ENCODE data around the gene HP1BP3.
A peak's percentile ranks its signal among the peaks of the same experiment; 100 is the strongest.

HP1BP3 gene

DNA sequence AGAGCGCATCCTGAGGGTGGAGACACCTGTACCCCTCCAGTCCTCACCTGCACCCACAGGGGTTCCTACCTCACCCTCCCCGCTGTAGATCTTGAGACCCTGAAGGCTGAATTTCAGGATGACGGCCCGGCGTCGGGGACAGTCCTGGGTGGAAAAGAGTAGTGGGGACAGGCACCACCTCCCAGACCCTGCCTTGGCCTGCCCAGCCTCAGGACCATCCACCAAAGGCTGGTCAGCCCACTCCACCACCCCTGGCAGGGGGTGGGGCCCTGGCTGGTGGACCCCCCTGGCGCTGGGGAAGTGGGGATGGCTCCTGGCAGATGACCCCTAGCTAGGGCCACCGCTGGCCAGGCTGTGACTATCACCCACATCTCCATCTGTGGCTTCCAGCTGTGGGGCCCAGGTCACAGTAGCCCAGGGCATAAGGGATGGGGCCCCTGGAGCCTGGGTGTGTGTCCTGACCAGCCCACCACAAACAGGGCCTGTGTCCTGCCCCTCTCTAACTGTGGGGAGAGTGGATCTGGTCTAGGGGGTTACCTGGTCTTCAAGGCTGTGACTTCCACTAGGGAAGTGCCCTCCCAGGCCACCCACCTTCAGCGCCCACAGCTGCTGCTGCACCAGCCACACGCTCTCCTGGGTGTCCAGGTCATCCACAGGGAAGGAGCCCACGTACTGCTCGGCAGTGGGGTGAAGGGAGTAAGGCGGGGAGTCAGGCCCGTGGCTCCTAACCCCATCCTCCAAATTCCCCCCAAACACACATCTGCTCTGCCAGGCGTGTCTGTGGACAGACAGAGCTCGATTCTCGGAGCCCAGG is 60.0 kb downstream of the HP1BP3 start:
- Histone ChIP-seq H3K27me3 (ENCODE audit: control insufficient read depth, insufficient read depth, low read length) (peaks cover 29% of the 10 kb centered on the region), H3K4me3 (ENCODE audit: low read depth, low read length) (0 out of 2 replicates have a peak overlapping the region, but pooled peaks have one; percentile 14), H3K9me3 (ENCODE audit: control insufficient read depth, insufficient read depth, low read length) (no peaks in the 10 kb centered on the region), H3K9ac (ENCODE audit: low read depth, low read length) (0 out of 2 replicates have a peak overlapping the region, but pooled peaks have one; percentile 21), H3K27ac (ENCODE audit: low read depth, low read length) (no peak overlapping the region), H3K4me1 (ENCODE audit: control insufficient read depth, insufficient read depth, low read length) (peaks cover 24% of the 10 kb centered on the region), H3K36me3 (ENCODE audit: control insufficient read depth, insufficient read depth, low read length) (no peaks in the 10 kb centered on the region)

DNA sequence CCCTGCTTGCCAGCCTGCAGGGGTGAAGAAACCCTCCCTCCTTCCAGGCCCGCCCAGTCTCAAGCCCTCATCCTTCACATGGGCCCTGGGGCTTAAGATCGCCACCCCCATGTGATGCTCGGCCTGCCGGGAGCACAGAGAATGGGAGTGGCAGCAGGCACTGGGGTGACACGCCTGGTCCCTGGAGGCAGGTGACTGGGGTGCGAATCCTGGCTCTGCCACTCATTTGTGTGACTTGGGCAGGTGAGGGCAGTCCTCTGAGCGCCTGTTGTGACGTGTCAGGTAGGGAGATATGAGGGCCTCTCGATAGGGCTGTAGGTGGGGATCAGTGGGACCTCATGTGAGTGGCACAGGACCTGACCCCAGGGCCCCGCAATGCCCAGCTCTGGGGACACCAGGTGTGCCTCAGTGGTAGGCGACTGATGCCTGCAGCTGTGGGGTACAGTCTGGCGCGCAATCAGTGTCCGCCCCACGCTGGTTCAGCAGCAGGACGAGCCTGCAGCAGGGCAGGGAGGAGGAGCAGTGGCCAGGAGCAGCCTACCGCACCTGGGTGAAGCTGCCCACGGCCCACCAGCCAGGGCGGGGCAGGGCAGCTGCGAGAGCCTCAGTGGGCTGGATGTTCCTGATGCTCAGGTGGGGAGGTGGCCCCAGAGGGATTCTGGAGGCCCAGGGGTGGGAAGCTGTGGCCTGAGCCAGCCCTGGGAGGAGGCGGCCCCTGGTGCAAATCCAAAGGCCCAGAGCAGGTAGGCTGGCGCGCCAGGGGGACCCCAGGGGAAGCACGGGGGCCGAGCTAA is 60.8 kb downstream of the HP1BP3 start:
- Histone ChIP-seq H3K9me3 (ENCODE audit: control insufficient read depth, insufficient read depth, low read length) (no peaks in the 10 kb centered on the region), H3K36me3 (ENCODE audit: control insufficient read depth, insufficient read depth, low read length) (no peaks in the 10 kb centered on the region), H3K4me3 (ENCODE audit: low read depth, low read length) (no peak overlapping the region), H3K27me3 (ENCODE audit: control insufficient read depth, insufficient read depth, low read length) (peaks cover 24% of the 10 kb centered on the region), H3K9ac (ENCODE audit: low read depth, low read length) (no peak overlapping the region), H3K4me1 (ENCODE audit: control insufficient read depth, insufficient read depth, low read length) (peaks cover 24% of the 10 kb centered on the region), H3K27ac (ENCODE audit: low read depth, low read length) (no peak overlapping the region)

- Histone ChIP-seq H3K9me3 (ENCODE audit: control insufficient read depth, insufficient read depth, low read length) (no peaks in the 10 kb centered on the region), H3K4me3 (ENCODE audit: low read depth, low read length) (no peak overlapping the region), H3K4me1 (ENCODE audit: control insufficient read depth, insufficient read depth, low read length) (peaks cover 24% of the 10 kb centered on the region), H3K27ac (ENCODE audit: low read depth, low read length) (no peak overlapping the region), H3K9ac (ENCODE audit: low read depth, low read length) (no peak overlapping the region), H3K27me3 (ENCODE audit: control insufficient read depth, insufficient read depth, low read length) (peaks cover 15% of the 10 kb centered on the region), H3K36me3 (ENCODE audit: control insufficient read depth, insufficient read depth, low read length) (no peaks in the 10 kb centered on the region)
These were observed 61.7 kb downstream of the HP1BP3 start for GRCh38 chr1:20725189-20726117.

DNA sequence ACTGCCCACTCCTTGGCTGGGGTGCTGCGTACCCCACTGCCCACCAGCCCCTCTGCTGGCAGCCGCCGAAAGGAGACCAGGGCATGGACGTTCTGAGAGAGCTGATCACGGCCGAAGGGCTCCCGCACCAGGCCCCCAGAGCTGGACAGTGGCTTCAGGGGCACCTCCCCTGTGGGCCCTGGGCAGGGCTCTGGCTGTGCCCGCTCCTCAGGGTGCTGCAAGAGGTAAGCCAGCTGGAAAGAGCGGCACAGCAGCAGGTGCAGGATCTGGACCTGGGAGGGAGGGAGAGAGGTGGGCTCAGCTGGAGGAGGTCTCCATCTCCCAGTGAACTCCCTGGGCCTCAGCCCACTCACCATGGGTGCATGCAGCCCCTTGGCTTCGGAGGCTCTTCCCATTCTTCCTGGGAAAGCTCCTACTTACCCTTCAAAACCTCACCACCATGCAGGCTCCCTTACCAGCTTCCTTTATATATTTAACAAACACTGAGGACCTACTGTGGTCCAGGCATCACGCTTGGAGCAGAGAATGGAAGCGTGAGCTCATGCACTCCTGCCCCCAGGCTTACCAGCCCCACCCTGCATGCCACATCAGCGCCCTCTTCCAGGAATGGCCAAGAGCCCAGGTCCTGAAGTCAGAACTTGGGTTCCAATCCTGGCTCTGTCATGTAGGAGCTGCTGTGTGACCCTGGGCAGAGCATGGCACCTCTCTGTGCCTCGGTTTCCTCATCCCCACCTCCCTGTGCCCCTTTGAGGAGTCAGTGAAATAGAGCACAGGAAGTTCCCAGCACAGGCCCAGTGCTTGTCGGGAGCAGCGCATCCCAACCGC is 62.5 kb downstream of the HP1BP3 start:
- no peaks in the 10 kb centered on the region for H3K9me3 ChIP-seq (ENCODE audit: control insufficient read depth, insufficient read depth, low read length)
- no peak overlapping the region for H3K27ac ChIP-seq (ENCODE audit: low read depth, low read length)
- peaks cover 7% of the 10 kb centered on the region for H3K27me3 ChIP-seq (ENCODE audit: control insufficient read depth, insufficient read depth, low read length)
- H3K36me3 ChIP-seq (ENCODE audit: control insufficient read depth, insufficient read depth, low read length): no peaks in the 10 kb centered on the region
- H3K9ac ChIP-seq (ENCODE audit: low read depth, low read length): no peak overlapping the region
- no peak overlapping the region for H3K4me3 ChIP-seq (ENCODE audit: low read depth, low read length)
- H3K4me1 ChIP-seq (ENCODE audit: control insufficient read depth, insufficient read depth, low read length): peaks cover 18% of the 10 kb centered on the region

GRCh38 chr1:20723537-20724363 is 63.4 kb downstream of the HP1BP3 start:
- no peak overlapping the region for H3K27ac ChIP-seq (ENCODE audit: low read depth, low read length)
- peaks cover 12% of the 10 kb centered on the region for H3K4me1 ChIP-seq (ENCODE audit: control insufficient read depth, insufficient read depth, low read length)
- no peaks in the 10 kb centered on the region for H3K36me3 ChIP-seq (ENCODE audit: control insufficient read depth, insufficient read depth, low read length)
- no peaks in the 10 kb centered on the region for H3K9me3 ChIP-seq (ENCODE audit: control insufficient read depth, insufficient read depth, low read length)
- H3K4me3 ChIP-seq (ENCODE audit: low read depth, low read length): no peak overlapping the region
- H3K27me3 ChIP-seq (ENCODE audit: control insufficient read depth, insufficient read depth, low read length): peaks cover 5% of the 10 kb centered on the region
- H3K9ac ChIP-seq (ENCODE audit: low read depth, low read length): no peak overlapping the region

- Histone ChIP-seq H3K27me3 (ENCODE audit: control insufficient read depth, insufficient read depth, low read length) (peaks cover 11% of the 10 kb centered on the region), H3K9ac (ENCODE audit: low read depth, low read length) (no peak overlapping the region), H3K4me3 (ENCODE audit: low read depth, low read length) (no peak overlapping the region), H3K9me3 (ENCODE audit: control insufficient read depth, insufficient read depth, low read length) (no peaks in the 10 kb centered on the region), H3K36me3 (ENCODE audit: control insufficient read depth, insufficient read depth, low read length) (no peaks in the 10 kb centered on the region), H3K4me1 (ENCODE audit: control insufficient read depth, insufficient read depth, low read length) (peaks cover 9% of the 10 kb centered on the region), H3K27ac (ENCODE audit: low read depth, low read length) (no peak overlapping the region)
These were observed 64.0 kb downstream of the HP1BP3 start for GRCh38 chr1:20723159-20723536.

GRCh38 chr1:20721117-20722061 is 65.7 kb downstream of the HP1BP3 start:
- peaks cover 18% of the 10 kb centered on the region for H3K27me3 ChIP-seq (ENCODE audit: control insufficient read depth, insufficient read depth, low read length)
- no peaks in the 10 kb centered on the region for H3K36me3 ChIP-seq (ENCODE audit: control insufficient read depth, insufficient read depth, low read length)
- H3K9me3 ChIP-seq (ENCODE audit: control insufficient read depth, insufficient read depth, low read length): no peaks in the 10 kb centered on the region
- no peak overlapping the region for H3K9ac ChIP-seq (ENCODE audit: low read depth, low read length)
- H3K4me1 ChIP-seq (ENCODE audit: control insufficient read depth, insufficient read depth, low read length): no peaks in the 10 kb centered on the region
- H3K27ac ChIP-seq (ENCODE audit: low read depth, low read length): no peak overlapping the region
- no peak overlapping the region for H3K4me3 ChIP-seq (ENCODE audit: low read depth, low read length)

DNA sequence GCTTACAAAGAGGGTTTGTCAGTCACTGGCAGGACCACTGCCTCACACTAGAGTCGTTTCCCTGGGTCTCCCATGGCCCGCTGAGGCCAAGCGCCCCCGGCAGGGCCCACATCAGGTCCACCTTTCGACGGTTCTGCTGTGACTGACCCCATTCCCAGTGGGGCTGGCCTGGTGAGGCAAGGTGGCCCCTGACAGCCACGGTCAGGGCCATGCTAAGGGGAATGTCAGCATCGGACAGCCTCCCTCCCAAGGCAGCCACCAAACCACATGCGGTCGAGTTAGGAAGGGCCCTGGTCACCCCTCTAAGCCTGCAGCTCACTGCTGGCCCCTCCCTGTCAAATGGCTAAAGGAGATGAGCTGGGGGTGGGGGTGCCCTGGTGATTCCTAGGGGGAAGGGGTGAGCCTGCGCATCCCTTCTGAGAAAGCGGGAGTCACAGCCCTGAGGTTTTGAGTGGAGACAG is 66.4 kb downstream of the HP1BP3 start:
- Histone ChIP-seq H3K36me3 (ENCODE audit: control insufficient read depth, insufficient read depth, low read length) (no peaks in the 10 kb centered on the region), H3K27me3 (ENCODE audit: control insufficient read depth, insufficient read depth, low read length) (peaks cover 18% of the 10 kb centered on the region), H3K4me1 (ENCODE audit: control insufficient read depth, insufficient read depth, low read length) (no peaks in the 10 kb centered on the region), H3K9me3 (ENCODE audit: control insufficient read depth, insufficient read depth, low read length) (no peaks in the 10 kb centered on the region), H3K27ac (ENCODE audit: low read depth, low read length) (no peak overlapping the region), H3K4me3 (ENCODE audit: low read depth, low read length) (no peak overlapping the region), H3K9ac (ENCODE audit: low read depth, low read length) (no peak overlapping the region)
